ENCODE results near the gene ANXA2R.

The ANXA2R gene

GRCh38 chr5:43006424-43007202 is 33.5 kb downstream of the ANXA2R start:
- H3K36me3 ChIP-seq (ENCODE audit: insufficient read depth, low read length) = no peaks in the 10 kb centered on the region
- no peaks in the 10 kb centered on the region for H3K9me3 ChIP-seq (ENCODE audit: insufficient read depth, low read depth, low read length)
- peaks cover 77% of the 10 kb centered on the region for H3K79me2 ChIP-seq (ENCODE audit: insufficient read depth, low read length)
- H3K4me1 ChIP-seq (ENCODE audit: insufficient read depth, low read length, poor library complexity, severe bottlenecking) = peaks cover 54% of the 10 kb centered on the region
- H2AFZ ChIP-seq (ENCODE audit: low read length) = no peak overlapping the region
- H3K9ac ChIP-seq (ENCODE audit: low read depth, low read length, poor library complexity, severe bottlenecking) = peak overlapping the region; percentile 100
- H3K9me2 ChIP-seq (replicated peaks; ENCODE audit: low read depth, low read length) = no peaks in the 10 kb centered on the region
- TF ChIP-seq CTCF (conservative IDR thresholded peaks at IDR 0.05; ENCODE audit: low read length) = no peak
- TF ChIP-seq EZH2phosphoT487 (IDR thresholded peaks at IDR 0.05; ENCODE audit: borderline replicate concordance) = no peak
- no peaks in the 10 kb centered on the region for H4K20me1 ChIP-seq (ENCODE audit: insufficient read depth, low read length, poor library complexity, severe bottlenecking)
- peak overlapping the region; percentile 96 for H3K4me2 ChIP-seq (ENCODE audit: low read depth, low read length, poor library complexity, severe bottlenecking)
- peaks cover 22% of the 10 kb centered on the region for H3F3A ChIP-seq (ENCODE audit: low read depth)
- no peaks in the 10 kb centered on the region for H3K27me3 ChIP-seq (ENCODE audit: insufficient read depth, low read length, poor library complexity, severe bottlenecking)
- peak overlapping the region; percentile 95 for H3K4me3 ChIP-seq (ENCODE audit: low read length, poor library complexity, severe bottlenecking)

- Histone ChIP-seq H3K9me2 (replicated peaks; ENCODE audit: low read depth, low read length) (no peaks in the 10 kb centered on the region), H3K9ac (ENCODE audit: low read depth, low read length, poor library complexity, severe bottlenecking) (peak overlapping the region; percentile 59)
Observed at GRCh38 chr5:43005031-43005430, 35.1 kb downstream of the ANXA2R start.

GRCh38 chr5:43001748-43002147 is 38.4 kb downstream of the ANXA2R start:
- H4K20me1 ChIP-seq (ENCODE audit: insufficient read depth, low read length, poor library complexity, severe bottlenecking) = no peaks in the 10 kb centered on the region
- H3K27me3 ChIP-seq (ENCODE audit: insufficient read depth, low read length, poor library complexity, severe bottlenecking) = no peaks in the 10 kb centered on the region

More at GRCh38 chr5:43005031-43005430, 35.1 kb downstream of the ANXA2R start:
- Histone ChIP-seq H2AFZ (ENCODE audit: low read length) (no peak overlapping the region), H3K27me3 (ENCODE audit: insufficient read depth, low read length, poor library complexity, severe bottlenecking) (no peaks in the 10 kb centered on the region), H3K4me1 (ENCODE audit: insufficient read depth, low read length, poor library complexity, severe bottlenecking) (peaks cover 47% of the 10 kb centered on the region), H3K79me2 (ENCODE audit: insufficient read depth, low read length) (peaks cover 68% of the 10 kb centered on the region), H3K9me3 (ENCODE audit: insufficient read depth, low read depth, low read length) (no peaks in the 10 kb centered on the region), H4K20me1 (ENCODE audit: insufficient read depth, low read length, poor library complexity, severe bottlenecking) (no peaks in the 10 kb centered on the region), H3F3A (ENCODE audit: low read depth) (peaks cover 26% of the 10 kb centered on the region), H3K4me3 (ENCODE audit: low read length, poor library complexity, severe bottlenecking) (peak overlapping the region; percentile 8), H3K36me3 (ENCODE audit: insufficient read depth, low read length) (no peaks in the 10 kb centered on the region), H3K4me2 (ENCODE audit: low read depth, low read length, poor library complexity, severe bottlenecking) (peak overlapping the region; percentile 38)
- TF ChIP-seq CTCF (conservative IDR thresholded peaks at IDR 0.05; ENCODE audit: low read length) (no peak), EZH2phosphoT487 (IDR thresholded peaks at IDR 0.05; ENCODE audit: borderline replicate concordance) (no peak)

More at GRCh38 chr5:43001748-43002147, 38.4 kb downstream of the ANXA2R start:
- H3K79me2 ChIP-seq (ENCODE audit: insufficient read depth, low read length) = peaks cover 72% of the 10 kb centered on the region
- no peaks in the 10 kb centered on the region for H3K9me3 ChIP-seq (ENCODE audit: insufficient read depth, low read depth, low read length)
- 0 out of 2 replicates have a peak, but pooled peaks cover 4% of the 10 kb centered on the region for H3F3A ChIP-seq (ENCODE audit: low read depth)
- H2AFZ ChIP-seq (ENCODE audit: low read length) = no peak overlapping the region
- peak overlapping the region; percentile 7 for H3K9ac ChIP-seq (ENCODE audit: low read depth, low read length, poor library complexity, severe bottlenecking)
- no peak overlapping the region for H3K4me3 ChIP-seq (ENCODE audit: low read length, poor library complexity, severe bottlenecking)
- no peak for TF ChIP-seq CTCF (conservative IDR thresholded peaks at IDR 0.05; ENCODE audit: low read length)
- TF ChIP-seq EZH2phosphoT487 (IDR thresholded peaks at IDR 0.05; ENCODE audit: borderline replicate concordance) = no peak
- peaks cover 44% of the 10 kb centered on the region for H3K4me1 ChIP-seq (ENCODE audit: insufficient read depth, low read length, poor library complexity, severe bottlenecking)
- no peaks in the 10 kb centered on the region for H3K9me2 ChIP-seq (replicated peaks; ENCODE audit: low read depth, low read length)
- H3K36me3 ChIP-seq (ENCODE audit: insufficient read depth, low read length) = no peaks in the 10 kb centered on the region
- peak overlapping the region; percentile 35 for H3K4me2 ChIP-seq (ENCODE audit: low read depth, low read length, poor library complexity, severe bottlenecking)
